Neural crest cell (in vitro differentiated cells): ENCODE measurements around the gene DDX51. TPM values are rescaled to one million over a fixed set of nuclear protein-coding genes. Genes with fewer than 3 reads are reported as not detected.

Source experiments
- DNase-seq: peaks from one replicate; pipeline ENCODE4 v3.0.0; 2021; ENCODE audit warnings: low read depth, mixed read lengths, low spot score
- H3K27ac Mint-ChIP-seq: one replicate; pipeline ENCODE4 v1.8.0; 2021; ENCODE audit warnings: mild to moderate bottlenecking, mixed read lengths; ENCODE audit not compliant: unreplicated experiment
- H3K27me3 Mint-ChIP-seq: 2 replicates; pipeline ENCODE4 v1.8.0; 2021; ENCODE audit warnings: low read depth, mild to moderate bottlenecking, mixed read lengths
- H3K36me3 Mint-ChIP-seq: 2 replicates; pipeline ENCODE4 v1.8.0; 2021; ENCODE audit warnings: low read depth, mild to moderate bottlenecking, mixed read lengths
- H3K4me1 Mint-ChIP-seq: 2 replicates; pipeline ENCODE4 v1.8.0; 2021; ENCODE audit warnings: mixed read lengths
- H3K4me3 Mint-ChIP-seq: one replicate; pipeline ENCODE4 v1.8.0; 2021; ENCODE audit warnings: mild to moderate bottlenecking, mixed read lengths
- H3K9me3 Mint-ChIP-seq: 2 replicates; pipeline ENCODE4 v1.8.0; 2021; ENCODE audit warnings: mixed read lengths
- CTCF ChIP-seq: fragments of 200-600 bp; sonication (generic); conservative IDR thresholded peaks from 2 replicates; pipeline ENCODE4 v1.5.0; 2021; ENCODE audit warnings: antibody characterized with exemption, mild to moderate bottlenecking
- total RNA-seq: library from RNA; stranded (reverse); gene quantifications from 2 replicates; pipeline ENCODE4 v1.2.1, GENCODE V29; 2021

DDX51 gene
- total RNA-seq, 1 donor from 2014 or later = 33.3 TPM

- no peak overlapping the region for H3K27ac Mint-ChIP-seq
- no peak for DNase-seq
- H3K27me3 Mint-ChIP-seq = no peaks in the 10 kb centered on the region
- no peaks in the 10 kb centered on the region for H3K9me3 Mint-ChIP-seq
- no peak for TF ChIP-seq CTCF
- H3K36me3 Mint-ChIP-seq = no peaks in the 10 kb centered on the region
- H3K4me1 Mint-ChIP-seq = no peaks in the 10 kb centered on the region
- no peak overlapping the region for H3K4me3 Mint-ChIP-seq
Measured at GRCh38 chr12:132154941-132155770, 11.0 kb upstream of the DDX51 start.

- no peaks in the 10 kb centered on the region for H3K36me3 Mint-ChIP-seq
- TF ChIP-seq CTCF = no peak
- peak overlapping the region; percentile 47 for H3K4me3 Mint-ChIP-seq
- H3K27me3 Mint-ChIP-seq = no peaks in the 10 kb centered on the region
- no peak overlapping the region for H3K27ac Mint-ChIP-seq
- H3K9me3 Mint-ChIP-seq = no peaks in the 10 kb centered on the region
- H3K4me1 Mint-ChIP-seq = no peaks in the 10 kb centered on the region
- DNase-seq = no peak
Measured at GRCh38 chr12:132154341-132154761, 10.2 kb upstream of the DDX51 start.

GRCh38 chr12:132153501-132154340, 9.6 kb upstream of the DDX51 start:
- TF ChIP-seq CTCF = peak; percentile 94
- peak; percentile 61 for DNase-seq
- no peaks in the 10 kb centered on the region for H3K9me3 Mint-ChIP-seq
- no peaks in the 10 kb centered on the region for H3K27me3 Mint-ChIP-seq
- no peak overlapping the region for H3K27ac Mint-ChIP-seq
- H3K4me1 Mint-ChIP-seq = no peaks in the 10 kb centered on the region
- H3K36me3 Mint-ChIP-seq = no peaks in the 10 kb centered on the region
- peak overlapping the region; percentile 23 for H3K4me3 Mint-ChIP-seq

- Mint-ChIP-seq H3K27ac (no peak overlapping the region), H3K4me1 (no peaks in the 10 kb centered on the region), H3K4me3 (no peak overlapping the region), H3K9me3 (no peaks in the 10 kb centered on the region), H3K27me3 (no peaks in the 10 kb centered on the region), H3K36me3 (no peaks in the 10 kb centered on the region)
- no peak for DNase-seq
- no peak for TF ChIP-seq CTCF
Measured at GRCh38 chr12:132152953-132153352, 8.8 kb upstream of the DDX51 start.

- no peaks in the 10 kb centered on the region for H3K27me3 Mint-ChIP-seq
Measured at GRCh38 chr12:132152411-132152821, 8.3 kb upstream of the DDX51 start.

More at GRCh38 chr12:132152411-132152821, 8.3 kb upstream of the DDX51 start:
- H3K27ac Mint-ChIP-seq = no peak overlapping the region
- TF ChIP-seq CTCF = no peak
- no peaks in the 10 kb centered on the region for H3K36me3 Mint-ChIP-seq
- H3K4me1 Mint-ChIP-seq = no peaks in the 10 kb centered on the region
- H3K4me3 Mint-ChIP-seq = no peak overlapping the region
- DNase-seq = no peak
- no peaks in the 10 kb centered on the region for H3K9me3 Mint-ChIP-seq
